Measurements from ENCODE around the gene TAOK3. TPM values are rescaled to one million over a fixed set of nuclear protein-coding genes. Genes with fewer than 3 reads are reported as not detected.

Gene TAOK3
- total RNA-seq, 1 donor from 2014 or later = 39.3 TPM

DNA sequence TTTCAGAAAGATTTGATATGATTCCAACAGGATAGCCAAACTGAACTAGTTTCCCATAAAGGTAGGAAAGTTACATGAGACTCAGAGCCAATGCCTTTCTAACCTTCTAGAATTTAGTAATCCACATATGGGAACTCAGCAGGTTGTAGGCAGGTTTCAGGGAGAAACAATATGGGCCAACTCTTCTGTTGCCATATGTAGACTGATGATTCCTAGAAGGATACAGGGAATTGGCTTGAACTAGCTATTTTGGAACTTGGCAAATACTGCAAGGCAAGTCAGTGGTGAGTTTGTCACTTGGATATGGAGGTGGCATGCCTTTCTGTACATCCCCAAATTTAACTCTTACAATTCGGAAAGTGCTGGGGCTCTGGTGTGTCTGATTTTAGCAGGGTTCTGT is 19.1 kb upstream of the TAOK3 start:
- H3K4me3 ChIP-seq = no peak overlapping the region
- no peaks in the 10 kb centered on the region for H3K4me1 ChIP-seq
- H3K36me3 ChIP-seq = peaks cover 45 to 98% of the 10 kb centered on the region in 2 donors
- no peak for DNase-seq (ENCODE audit: low spot score in 2 of 2)
- TF ChIP-seq, protein P1, sequence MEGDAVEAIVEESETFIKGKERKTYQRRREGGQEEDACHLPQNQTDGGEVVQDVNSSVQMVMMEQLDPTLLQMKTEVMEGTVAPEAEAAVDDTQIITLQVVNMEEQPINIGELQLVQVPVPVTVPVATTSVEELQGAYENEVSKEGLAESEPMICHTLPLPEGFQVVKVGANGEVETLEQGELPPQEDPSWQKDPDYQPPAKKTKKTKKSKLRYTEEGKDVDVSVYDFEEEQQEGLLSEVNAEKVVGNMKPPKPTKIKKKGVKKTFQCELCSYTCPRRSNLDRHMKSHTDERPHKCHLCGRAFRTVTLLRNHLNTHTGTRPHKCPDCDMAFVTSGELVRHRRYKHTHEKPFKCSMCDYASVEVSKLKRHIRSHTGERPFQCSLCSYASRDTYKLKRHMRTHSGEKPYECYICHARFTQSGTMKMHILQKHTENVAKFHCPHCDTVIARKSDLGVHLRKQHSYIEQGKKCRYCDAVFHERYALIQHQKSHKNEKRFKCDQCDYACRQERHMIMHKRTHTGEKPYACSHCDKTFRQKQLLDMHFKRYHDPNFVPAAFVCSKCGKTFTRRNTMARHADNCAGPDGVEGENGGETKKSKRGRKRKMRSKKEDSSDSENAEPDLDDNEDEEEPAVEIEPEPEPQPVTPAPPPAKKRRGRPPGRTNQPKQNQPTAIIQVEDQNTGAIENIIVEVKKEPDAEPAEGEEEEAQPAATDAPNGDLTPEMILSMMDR (IDR thresholded peaks at IDR 0.05) = no peak
- H3K9me3 ChIP-seq = no peaks in the 10 kb centered on the region
- no peaks in the 10 kb centered on the region for H3K27me3 ChIP-seq
- intact Hi-C loops (cut with DNase I) = no loop called here
- H3K27ac ChIP-seq = no peak overlapping the region

DNA sequence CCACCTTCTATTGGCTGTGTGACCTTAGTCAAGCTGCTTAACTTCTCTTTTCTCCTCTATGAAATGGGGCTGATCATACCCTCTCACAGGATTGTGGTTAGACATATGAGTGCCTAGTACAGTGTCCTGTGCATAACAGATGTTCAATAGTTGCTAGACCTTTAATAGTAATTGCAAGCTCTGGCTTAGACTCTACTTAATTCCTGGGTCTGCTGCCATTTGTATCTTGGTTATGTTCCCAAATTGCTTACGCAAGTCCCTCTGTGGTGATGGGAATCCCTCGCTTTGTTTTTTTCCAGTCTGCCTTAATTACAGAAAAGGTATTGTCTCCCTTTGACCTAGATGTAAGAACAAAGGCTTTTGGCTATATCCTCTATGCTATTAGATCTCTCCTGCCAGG is 18.7 kb upstream of the TAOK3 start:
- no peaks in the 10 kb centered on the region for H3K27me3 ChIP-seq
- TF ChIP-seq, protein P1 (IDR thresholded peaks at IDR 0.05) = no peak
- no peak for DNase-seq (ENCODE audit: low spot score in 2 of 2)
- H3K4me1 ChIP-seq = no peaks in the 10 kb centered on the region
- H3K36me3 ChIP-seq = peaks cover 49 to 99% of the 10 kb centered on the region in 2 donors
- H3K4me3 ChIP-seq = no peak overlapping the region
- intact Hi-C loops (cut with DNase I) = no loop called here
- no peak overlapping the region for H3K27ac ChIP-seq
- no peaks in the 10 kb centered on the region for H3K9me3 ChIP-seq

DNA sequence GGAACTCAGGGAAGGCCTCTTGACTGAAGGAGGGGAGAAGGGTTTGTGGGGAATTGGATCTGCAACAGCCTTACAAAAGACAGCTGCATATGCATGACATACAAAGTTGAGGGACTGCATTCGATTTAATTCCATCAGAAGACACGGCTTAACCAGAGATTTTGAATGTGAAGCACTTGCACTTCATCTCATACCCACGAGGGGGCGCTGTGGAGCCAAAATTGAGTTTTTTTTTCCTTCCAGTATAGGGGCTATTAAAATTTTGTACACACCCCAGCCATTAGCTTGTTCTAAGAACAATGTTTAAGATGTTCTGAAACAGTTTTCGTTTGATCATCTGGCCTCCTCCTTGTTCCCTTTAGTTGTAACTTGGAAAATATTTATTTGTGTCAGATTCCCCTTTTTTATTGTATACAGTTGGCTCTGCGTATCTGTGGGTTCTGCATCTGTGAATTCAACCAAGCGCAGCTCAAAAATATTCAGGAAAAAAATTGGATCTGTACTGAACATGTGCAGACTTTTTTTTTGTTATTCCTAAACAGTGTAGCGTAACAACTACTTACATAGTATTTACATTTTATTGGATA is 5.3 kb upstream of the TAOK3 start:
- Histone ChIP-seq H3K9me3 (no peaks in the 10 kb centered on the region), H3K27me3 (no peaks in the 10 kb centered on the region), H3K4me3 (peak overlapping the region; percentile 79 to 97), H3K27ac (no peak overlapping the region), H3K4me1 (peaks cover 2 to 14% of the 10 kb centered on the region in 2 donors), H3K36me3 (peaks cover 33 to 36% of the 10 kb centered on the region in 2 donors)
- TF ChIP-seq, protein P1 (IDR thresholded peaks at IDR 0.05) = peak; percentile 66 to 96 (median 90)
- peak in 1 of 2 donors; percentile 80 for DNase-seq (ENCODE audit: low spot score in 2 of 2)
- intact Hi-C loops (cut with DNase I) = loop anchor here (5.0 kb wide), 3 partner anchors 256 to 1289 kb away; partner anchors contain the start of genes HSPB8 and PRKAB1

DNA sequence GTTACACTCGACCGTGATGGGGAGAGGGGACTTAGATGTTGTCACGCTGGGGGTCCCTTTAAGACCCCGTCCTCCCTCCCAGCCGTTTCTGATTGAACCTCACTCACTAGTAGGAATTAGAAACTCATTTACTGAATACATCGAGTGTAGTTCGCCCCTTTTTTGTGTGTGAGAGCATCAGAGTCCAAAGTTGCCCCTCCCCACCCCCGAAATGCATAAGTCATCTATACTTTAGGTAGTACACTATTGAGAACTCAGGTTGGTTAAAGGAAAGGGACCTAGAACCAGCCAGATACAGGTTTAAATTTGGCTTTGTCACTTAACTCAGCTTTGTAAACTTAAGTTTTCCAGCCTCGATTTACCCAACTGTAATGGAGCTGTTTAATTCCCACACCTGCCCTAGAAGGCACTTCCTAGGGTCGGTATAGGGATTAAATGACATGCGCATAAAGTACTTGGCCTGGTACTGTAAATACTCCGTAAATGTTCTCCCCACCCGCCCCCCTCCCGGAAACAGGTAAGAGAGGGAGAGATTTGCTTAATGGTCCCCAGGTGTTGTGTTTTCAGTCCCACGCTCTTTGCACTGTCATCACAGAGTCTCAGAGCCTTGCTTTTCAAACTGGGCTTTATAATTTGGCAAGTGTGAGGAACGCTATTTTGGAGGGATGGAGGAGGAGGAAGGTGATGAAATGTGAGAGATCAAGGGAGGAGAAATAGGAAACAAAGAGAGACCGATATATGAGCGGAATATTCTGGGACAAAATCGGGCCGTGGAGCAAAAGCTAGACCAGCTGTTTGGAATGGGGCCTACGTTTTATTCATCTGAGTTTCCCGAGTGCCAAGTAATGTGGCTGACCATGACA is 4.5 kb upstream of the TAOK3 start:
- no peak for DNase-seq (ENCODE audit: low spot score in 2 of 2)
- H3K36me3 ChIP-seq = peaks cover 28 to 32% of the 10 kb centered on the region in 2 donors
- H3K9me3 ChIP-seq = no peaks in the 10 kb centered on the region
- intact Hi-C loops (cut with DNase I) = loop anchor here (5.0 kb wide), 3 partner anchors 255 to 1290 kb away; partner anchors contain the start of genes HSPB8 and PRKAB1
- H3K27me3 ChIP-seq = no peaks in the 10 kb centered on the region
- peak overlapping the region; percentile 79 to 97 for H3K4me3 ChIP-seq
- H3K4me1 ChIP-seq = peaks cover 2 to 14% of the 10 kb centered on the region in 2 donors
- TF ChIP-seq, protein P1 (IDR thresholded peaks at IDR 0.05) = no peak
- H3K27ac ChIP-seq = peak overlapping the region; percentile 94 to 95

DNA sequence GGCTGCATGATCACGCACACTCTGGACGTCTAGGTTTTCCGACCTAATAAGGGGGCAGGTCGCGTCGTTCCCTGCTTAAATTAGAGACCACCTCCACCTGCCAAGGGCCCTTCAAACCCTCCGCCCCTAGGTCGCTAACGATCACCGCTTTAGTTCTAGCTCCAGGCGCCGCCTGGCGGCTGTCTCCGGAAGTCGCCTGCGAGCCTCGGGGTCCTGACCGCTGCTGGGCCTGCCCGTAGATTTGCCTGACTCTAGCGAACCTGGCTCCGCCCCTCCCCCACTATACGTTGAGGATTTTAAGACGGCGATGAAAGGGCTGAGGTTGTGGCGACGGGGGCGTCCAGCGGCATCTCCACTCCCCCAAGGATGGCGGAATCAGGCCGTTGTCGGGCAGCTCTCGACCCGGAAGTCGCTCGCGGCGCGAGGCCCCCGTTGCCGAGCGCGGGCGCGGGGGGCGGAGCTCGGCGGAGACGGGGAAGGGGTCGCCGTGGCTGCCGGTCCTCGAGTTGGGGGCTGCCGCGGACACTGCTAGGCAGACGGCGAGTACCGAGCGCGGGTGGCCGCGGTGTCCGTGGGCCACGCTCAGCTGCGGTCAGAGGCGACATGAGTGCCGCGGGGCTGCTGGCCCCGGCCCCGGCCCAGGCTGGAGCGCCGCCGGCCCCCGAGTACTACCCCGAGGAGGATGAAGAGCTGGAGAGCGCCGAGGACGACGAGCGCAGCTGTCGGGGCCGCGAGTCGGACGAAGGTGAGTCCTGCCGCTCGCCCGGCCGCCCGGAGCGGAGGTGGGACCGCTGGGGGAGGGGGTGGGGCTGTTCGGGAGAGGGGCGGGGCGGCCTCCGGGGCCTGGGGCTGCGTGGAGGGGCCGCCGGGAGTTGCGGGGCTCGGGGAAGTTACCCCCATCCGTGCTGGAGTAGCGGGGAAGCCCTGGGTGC is 3.6 kb upstream of the TAOK3 start, which contains the start of gene SUDS3:
TSS of gene SUDS3 (plus strand) at position 467 of the 932 bp plus-strand sequence. CDS start at position 604, 137 bp downstream.
- H3K4me1 ChIP-seq = peaks cover 2 to 14% of the 10 kb centered on the region in 2 donors
- intact Hi-C loops (cut with DNase I) = loop anchor here (1.0 to 5.0 kb wide), 4 partner anchors 69 to 1291 kb away; partner anchors contain the start of genes HSPB8 and PRKAB1
- H3K4me3 ChIP-seq = peak within 1 kb of the TSS; percentile 79 to 97
- H3K36me3 ChIP-seq = peaks cover 20 to 24% of the 10 kb centered on the region in 2 donors
- TF ChIP-seq, protein P1 (IDR thresholded peaks at IDR 0.05) = peak; percentile 97 to 98 (median 98)
- no peaks in the 10 kb centered on the region for H3K9me3 ChIP-seq
- DNase-seq (ENCODE audit: low spot score in 2 of 2) = peak; percentile 68 to 96
- H3K27me3 ChIP-seq = no peaks in the 10 kb centered on the region
- H3K27ac ChIP-seq = peak within 1 kb of the TSS; percentile 94 to 95

Data from ascending aorta (tissue), 2 donors.